ENCODE results near the gene TTYH2.
A peak's percentile ranks its signal among the peaks of the same experiment; 100 is the strongest.

TTYH2 gene

DNA sequence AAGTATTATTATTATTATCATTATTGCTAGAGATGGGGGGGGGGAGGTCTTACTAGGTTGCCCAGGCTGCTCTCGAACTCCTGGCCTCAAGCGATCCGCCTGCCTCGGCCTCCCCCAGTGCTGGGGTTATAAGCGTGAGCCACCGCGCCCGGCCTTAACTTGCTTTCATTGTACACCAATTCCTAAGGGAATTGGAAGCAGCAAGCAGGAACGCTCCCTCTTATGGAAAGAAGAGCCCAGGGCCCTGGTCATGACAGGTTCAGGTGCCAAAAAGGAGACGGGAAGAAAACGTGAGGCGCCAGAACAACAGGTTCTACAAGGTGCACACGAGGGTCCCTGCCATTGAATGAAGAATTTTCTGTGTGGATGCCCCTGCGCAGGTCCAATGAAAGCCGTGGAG is 10.4 kb upstream of the TTYH2 start:
- H3K79me2 ChIP-seq (ENCODE audit: insufficient read depth, low read length) = peaks cover 40% of the 10 kb centered on the region
- no peaks in the 10 kb centered on the region for H3K9me2 ChIP-seq (replicated peaks; ENCODE audit: insufficient read depth, low read length)
- H3K4me3 ChIP-seq (ENCODE audit: insufficient read depth, low read length, poor library complexity, severe bottlenecking) = no peak overlapping the region
- no peaks in the 10 kb centered on the region for H3K27me3 ChIP-seq (ENCODE audit: low read length)
- peaks cover 7% of the 10 kb centered on the region; the same call in 1 of the 2 replicates for H3F3A ChIP-seq (ENCODE audit: insufficient read depth)
- no peak overlapping the region for H3K27ac ChIP-seq (ENCODE audit: low read depth, low read length)
- no peak overlapping the region for H3K9ac ChIP-seq (ENCODE audit: low read length)
- no peaks in the 10 kb centered on the region for H3K9me3 ChIP-seq (ENCODE audit: insufficient read depth, low read length)
- no peak for TF ChIP-seq EZH2phosphoT487 (conservative IDR thresholded peaks at IDR 0.05; ENCODE audit: low read length)
- TF ChIP-seq, protein P1, sequence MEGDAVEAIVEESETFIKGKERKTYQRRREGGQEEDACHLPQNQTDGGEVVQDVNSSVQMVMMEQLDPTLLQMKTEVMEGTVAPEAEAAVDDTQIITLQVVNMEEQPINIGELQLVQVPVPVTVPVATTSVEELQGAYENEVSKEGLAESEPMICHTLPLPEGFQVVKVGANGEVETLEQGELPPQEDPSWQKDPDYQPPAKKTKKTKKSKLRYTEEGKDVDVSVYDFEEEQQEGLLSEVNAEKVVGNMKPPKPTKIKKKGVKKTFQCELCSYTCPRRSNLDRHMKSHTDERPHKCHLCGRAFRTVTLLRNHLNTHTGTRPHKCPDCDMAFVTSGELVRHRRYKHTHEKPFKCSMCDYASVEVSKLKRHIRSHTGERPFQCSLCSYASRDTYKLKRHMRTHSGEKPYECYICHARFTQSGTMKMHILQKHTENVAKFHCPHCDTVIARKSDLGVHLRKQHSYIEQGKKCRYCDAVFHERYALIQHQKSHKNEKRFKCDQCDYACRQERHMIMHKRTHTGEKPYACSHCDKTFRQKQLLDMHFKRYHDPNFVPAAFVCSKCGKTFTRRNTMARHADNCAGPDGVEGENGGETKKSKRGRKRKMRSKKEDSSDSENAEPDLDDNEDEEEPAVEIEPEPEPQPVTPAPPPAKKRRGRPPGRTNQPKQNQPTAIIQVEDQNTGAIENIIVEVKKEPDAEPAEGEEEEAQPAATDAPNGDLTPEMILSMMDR (IDR thresholded peaks at IDR 0.05; ENCODE audit: insufficient read depth, low read length, poor library complexity, severe bottlenecking) = no peak
- peaks cover 15% of the 10 kb centered on the region; the same call in 1 of the 2 replicates for H4K20me1 ChIP-seq (ENCODE audit: low read depth, low read length)
- H3K36me3 ChIP-seq (ENCODE audit: low read length) = peaks cover 17% of the 10 kb centered on the region
- H2AFZ ChIP-seq (ENCODE audit: low read depth, low read length, severe bottlenecking) = no peak overlapping the region
- H3K4me2 ChIP-seq (ENCODE audit: low read depth, low read length, poor library complexity, severe bottlenecking) = peak overlapping the region; percentile 18

GRCh38 chr17:74203439-74204240 is 9.7 kb upstream of the TTYH2 start, which contains the start of gene RPL38:
RPL38 (plus strand) TSS chr17:74203678; CDS start chr17:74203956, 278 bp downstream.
- peak within 1 kb of the TSS; percentile 96 for H3K9ac ChIP-seq (ENCODE audit: low read length)
- H4K20me1 ChIP-seq (ENCODE audit: low read depth, low read length) = peaks cover 20% of the 10 kb centered on the region; the same call in 1 of the 2 replicates
- no peaks in the 10 kb centered on the region for H3K27me3 ChIP-seq (ENCODE audit: low read length)
- H3K36me3 ChIP-seq (ENCODE audit: low read length) = peaks cover 17% of the 10 kb centered on the region
- peaks cover 42% of the 10 kb centered on the region for H3K79me2 ChIP-seq (ENCODE audit: insufficient read depth, low read length)
- H3K9me2 ChIP-seq (replicated peaks; ENCODE audit: insufficient read depth, low read length) = no peaks in the 10 kb centered on the region
- peak within 1 kb of the TSS; percentile 60 for H3K27ac ChIP-seq (ENCODE audit: low read depth, low read length)
- no peaks in the 10 kb centered on the region for H3K9me3 ChIP-seq (ENCODE audit: insufficient read depth, low read length)
- peak within 1 kb of the TSS; percentile 83 for H3K4me2 ChIP-seq (ENCODE audit: low read depth, low read length, poor library complexity, severe bottlenecking)
- H3K4me3 ChIP-seq (ENCODE audit: insufficient read depth, low read length, poor library complexity, severe bottlenecking) = peak within 1 kb of the TSS; percentile 95
- H2AFZ ChIP-seq (ENCODE audit: low read depth, low read length, severe bottlenecking) = no peak within 1 kb of the TSS
- TF ChIP-seq, protein P1 (IDR thresholded peaks at IDR 0.05; ENCODE audit: insufficient read depth, low read length, poor library complexity, severe bottlenecking) = peak; percentile 73
- TF ChIP-seq EZH2phosphoT487 (conservative IDR thresholded peaks at IDR 0.05; ENCODE audit: low read length) = no peak
- H3F3A ChIP-seq (ENCODE audit: insufficient read depth) = peaks cover 13% of the 10 kb centered on the region; the same call in 1 of the 2 replicates

DNA sequence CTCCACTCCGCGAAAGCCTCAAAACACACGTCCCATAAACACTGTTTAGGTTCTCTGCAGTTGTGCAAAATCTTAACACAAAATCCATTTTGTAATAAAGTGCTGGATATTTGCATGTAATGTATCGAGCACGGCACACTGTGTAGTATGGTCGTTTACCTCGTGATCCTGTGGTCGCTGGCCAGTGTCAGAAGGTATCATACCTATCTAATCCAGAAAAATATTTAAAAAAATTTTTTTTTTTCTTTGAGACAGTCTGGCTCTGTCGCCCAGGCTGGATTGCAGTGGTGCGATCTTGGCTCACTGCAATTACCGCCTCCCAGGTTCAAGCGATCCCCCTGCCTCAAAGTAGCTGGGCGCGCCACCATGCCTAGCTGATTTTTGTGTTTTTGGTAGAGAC is 8.9 kb upstream of the TTYH2 start:
- H3K27ac ChIP-seq (ENCODE audit: low read depth, low read length) = peak overlapping the region; percentile 60
- no peaks in the 10 kb centered on the region for H3K9me3 ChIP-seq (ENCODE audit: insufficient read depth, low read length)
- peak overlapping the region; percentile 83 for H3K4me2 ChIP-seq (ENCODE audit: low read depth, low read length, poor library complexity, severe bottlenecking)
- no peak overlapping the region for H2AFZ ChIP-seq (ENCODE audit: low read depth, low read length, severe bottlenecking)
- H3K79me2 ChIP-seq (ENCODE audit: insufficient read depth, low read length) = peaks cover 42% of the 10 kb centered on the region
- peak overlapping the region; percentile 95 for H3K4me3 ChIP-seq (ENCODE audit: insufficient read depth, low read length, poor library complexity, severe bottlenecking)
- H4K20me1 ChIP-seq (ENCODE audit: low read depth, low read length) = peaks cover 25% of the 10 kb centered on the region; the same call in 1 of the 2 replicates
- H3K9me2 ChIP-seq (replicated peaks; ENCODE audit: insufficient read depth, low read length) = no peaks in the 10 kb centered on the region
- no peaks in the 10 kb centered on the region for H3K27me3 ChIP-seq (ENCODE audit: low read length)
- peaks cover 21% of the 10 kb centered on the region for H3K36me3 ChIP-seq (ENCODE audit: low read length)
- peak overlapping the region; percentile 96 for H3K9ac ChIP-seq (ENCODE audit: low read length)
- H3F3A ChIP-seq (ENCODE audit: insufficient read depth) = peaks cover 21% of the 10 kb centered on the region; the same call in 1 of the 2 replicates
- no peak for TF ChIP-seq EZH2phosphoT487 (conservative IDR thresholded peaks at IDR 0.05; ENCODE audit: low read length)
- TF ChIP-seq, protein P1 (IDR thresholded peaks at IDR 0.05; ENCODE audit: insufficient read depth, low read length, poor library complexity, severe bottlenecking) = no peak
